ENCODE measurements around the gene CFAP61. TPM values are rescaled to one million over a fixed set of nuclear protein-coding genes. Genes with fewer than 3 reads are reported as not detected.
A peak's percentile ranks its signal among the peaks of the same experiment; 100 is the strongest.

The CFAP61 gene
- total RNA-seq, 1 donor from 2014 or later = not detected

- DNase-seq (no peak), ATAC-seq (no peak)
- TF ChIP-seq CTCF (IDR thresholded peaks at IDR 0.05) = no peak
- H3K27me3 ChIP-seq = no peaks in the 10 kb centered on the region
- H3K36me3 ChIP-seq = no peaks in the 10 kb centered on the region
- intact Hi-C loops (cut with DNase I) = no loop called here
- H3K27ac ChIP-seq = no peak overlapping the region
- H3K4me1 ChIP-seq = no peaks in the 10 kb centered on the region
- no peak overlapping the region for H3K4me3 ChIP-seq
- H3K9me3 ChIP-seq = no peaks in the 10 kb centered on the region
Measured at GRCh38 chr20:20299904-20300303, 247.6 kb downstream of the CFAP61 start.

DNA sequence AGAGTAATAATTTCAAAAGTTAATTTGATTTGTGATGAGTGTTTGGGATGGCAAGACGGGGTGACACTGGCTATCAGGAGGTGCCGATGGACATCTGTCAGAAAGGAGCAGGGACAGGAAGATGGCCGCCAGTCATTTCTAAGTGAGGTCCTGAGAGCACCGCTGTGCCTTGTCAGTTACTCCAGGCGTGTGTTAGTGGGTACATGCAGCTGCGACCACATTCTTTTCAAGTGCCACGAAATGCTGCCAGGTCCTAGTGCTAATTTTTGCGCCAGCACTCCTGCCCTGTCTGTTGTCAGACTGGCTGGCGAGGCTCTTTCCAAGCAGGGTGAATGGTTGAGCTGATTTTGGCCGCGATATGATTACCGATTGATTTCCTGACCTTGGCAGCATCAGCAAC lies 251.0 kb downstream of the CFAP61 start:
- no peak for TF ChIP-seq CTCF (IDR thresholded peaks at IDR 0.05)
- intact Hi-C loops (cut with DNase I) = no loop called here
- Histone ChIP-seq H3K4me3 (no peak overlapping the region), H3K36me3 (no peaks in the 10 kb centered on the region), H3K9me3 (no peaks in the 10 kb centered on the region), H3K27me3 (no peaks in the 10 kb centered on the region), H3K27ac (no peak overlapping the region), H3K4me1 (no peaks in the 10 kb centered on the region)
- ATAC-seq (no peak), DNase-seq (no peak)

GRCh38 chr20:20303742-20304141 lies 251.4 kb downstream of the CFAP61 start:
- ATAC-seq = peak; percentile 81

GRCh38 chr20:20304942-20305341 lies 252.6 kb downstream of the CFAP61 start:
- H3K27me3 ChIP-seq = no peaks in the 10 kb centered on the region
- TF ChIP-seq CTCF (IDR thresholded peaks at IDR 0.05) = no peak
- H3K36me3 ChIP-seq = no peaks in the 10 kb centered on the region
- no peaks in the 10 kb centered on the region for H3K4me1 ChIP-seq
- H3K27ac ChIP-seq = no peak overlapping the region
- DNase-seq = no peak
- H3K9me3 ChIP-seq = no peaks in the 10 kb centered on the region
- H3K4me3 ChIP-seq = no peak overlapping the region
- intact Hi-C loops (cut with DNase I) = no loop called here
- no peak for ATAC-seq

More at GRCh38 chr20:20303742-20304141, 251.4 kb downstream of the CFAP61 start:
- no peaks in the 10 kb centered on the region for H3K4me1 ChIP-seq
- no peaks in the 10 kb centered on the region for H3K9me3 ChIP-seq
- TF ChIP-seq CTCF (IDR thresholded peaks at IDR 0.05) = no peak
- DNase-seq = no peak
- no peaks in the 10 kb centered on the region for H3K27me3 ChIP-seq
- H3K27ac ChIP-seq = no peak overlapping the region
- no peak overlapping the region for H3K4me3 ChIP-seq
- no peaks in the 10 kb centered on the region for H3K36me3 ChIP-seq
- intact Hi-C loops (cut with DNase I) = no loop called here

DNA sequence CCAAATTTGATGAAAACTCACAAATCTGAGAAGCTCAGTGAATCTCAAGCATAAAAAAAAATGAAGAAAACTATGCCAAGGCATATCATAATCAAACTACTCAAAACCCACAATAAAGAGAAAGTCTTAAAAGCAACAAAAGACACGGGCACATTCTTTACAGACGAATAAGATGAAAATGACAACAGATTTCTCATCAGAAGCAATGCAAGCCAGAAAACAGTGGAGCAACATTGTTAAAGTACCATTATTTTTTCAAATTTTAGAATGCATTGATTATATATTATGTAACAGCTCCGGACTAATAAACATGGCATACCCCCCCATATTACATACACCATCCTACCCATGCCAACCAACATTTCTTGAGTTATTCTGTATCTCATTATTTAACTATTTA lies 260.2 kb downstream of the CFAP61 start:
- H3K36me3 ChIP-seq = no peaks in the 10 kb centered on the region
- intact Hi-C loops (cut with DNase I) = no loop called here
- H3K9me3 ChIP-seq = no peaks in the 10 kb centered on the region

More for the DNA sequence above, 260.2 kb downstream of the CFAP61 start:
- H3K4me3 ChIP-seq = no peak overlapping the region
- H3K27me3 ChIP-seq = no peaks in the 10 kb centered on the region
- H3K4me1 ChIP-seq = peaks cover 6% of the 10 kb centered on the region
- TF ChIP-seq CTCF (IDR thresholded peaks at IDR 0.05) = no peak
- H3K27ac ChIP-seq = no peak overlapping the region
- no peak for ATAC-seq
- no peak for DNase-seq

All from upper lobe of right lung (tissue), 1 donor.